Kidney epithelial cell (primary cell): Measurements from ENCODE around the gene RADIL. TPM values are rescaled to one million over a fixed set of nuclear protein-coding genes. Genes with fewer than 3 reads are reported as not detected.

ENCODE experiments used
- DNase-seq: peaks from one replicate; pipeline ENCODE4 v3.0.0-alpha.2; 2010; ENCODE audit warnings: low read depth
- H3K27me3 ChIP-seq: 2 replicates; pipeline ENCODE4 v1.6.0; 2011; ENCODE audit warnings: low read length; ENCODE audit not compliant: control insufficient read depth, insufficient read depth
- H3K36me3 ChIP-seq: 2 replicates; pipeline ENCODE4 v1.5.1; 2011; ENCODE audit warnings: low read length; ENCODE audit not compliant: control insufficient read depth, insufficient read depth
- H3K4me3 ChIP-seq: 2 replicates; pipeline ENCODE4 v1.5.1; 2011; ENCODE audit warnings: low read depth, mild to moderate bottlenecking, control low read depth, low read length
- total RNA-seq: library from RNA; depleted of rRNA; stranded (reverse); fragments of >200 nt; gene quantifications from 2 replicates; pipeline ENCODE4 v1.2.3, GENCODE V29; 2015
- TF ChIP-seq, protein P1 (sequence below): IDR thresholded peaks from 2 replicates; pipeline ENCODE4 v1.5.1; 2011; ENCODE audit warnings: mild to moderate bottlenecking, moderate library complexity, low read length, control low read depth, inconsistent platforms; ENCODE audit not compliant: insufficient read depth, poor library complexity, severe bottlenecking

RADIL gene
- total RNA-seq, 1 donor from 2014 or later, result 3.5 TPM

DNA sequence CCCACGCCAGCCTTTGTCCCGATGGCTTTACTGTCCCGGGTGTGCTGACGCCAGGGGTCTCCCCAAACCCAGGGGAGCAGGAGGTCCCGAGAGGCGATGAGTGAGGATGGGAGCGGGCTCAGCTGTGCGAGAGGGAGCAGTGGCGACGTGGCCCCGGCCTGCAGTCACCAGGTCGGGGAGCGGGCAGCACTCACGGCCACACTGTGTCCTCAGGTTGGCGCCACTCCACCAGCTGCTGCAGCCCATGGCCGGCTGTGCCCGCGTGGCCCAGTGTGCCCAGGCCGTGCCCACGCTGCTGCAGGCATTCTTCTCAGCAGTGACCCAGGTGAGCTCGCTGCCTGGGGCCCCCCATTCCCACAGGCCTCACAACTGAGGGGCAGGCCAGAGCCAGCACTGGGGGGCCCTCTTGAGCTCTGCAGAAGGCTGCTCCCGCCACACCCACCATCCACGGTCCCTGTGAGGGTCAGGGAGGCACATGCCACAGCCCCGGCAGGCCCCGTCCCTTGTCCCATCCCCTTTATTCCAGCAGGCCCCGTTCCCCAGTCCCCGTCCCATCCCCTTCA, 94.8 kb downstream of the RADIL start:
- H3K36me3 ChIP-seq, result peaks cover 2% of the 10 kb centered on the region
- no peaks in the 10 kb centered on the region for H3K27me3 ChIP-seq
- TF ChIP-seq, protein P1, sequence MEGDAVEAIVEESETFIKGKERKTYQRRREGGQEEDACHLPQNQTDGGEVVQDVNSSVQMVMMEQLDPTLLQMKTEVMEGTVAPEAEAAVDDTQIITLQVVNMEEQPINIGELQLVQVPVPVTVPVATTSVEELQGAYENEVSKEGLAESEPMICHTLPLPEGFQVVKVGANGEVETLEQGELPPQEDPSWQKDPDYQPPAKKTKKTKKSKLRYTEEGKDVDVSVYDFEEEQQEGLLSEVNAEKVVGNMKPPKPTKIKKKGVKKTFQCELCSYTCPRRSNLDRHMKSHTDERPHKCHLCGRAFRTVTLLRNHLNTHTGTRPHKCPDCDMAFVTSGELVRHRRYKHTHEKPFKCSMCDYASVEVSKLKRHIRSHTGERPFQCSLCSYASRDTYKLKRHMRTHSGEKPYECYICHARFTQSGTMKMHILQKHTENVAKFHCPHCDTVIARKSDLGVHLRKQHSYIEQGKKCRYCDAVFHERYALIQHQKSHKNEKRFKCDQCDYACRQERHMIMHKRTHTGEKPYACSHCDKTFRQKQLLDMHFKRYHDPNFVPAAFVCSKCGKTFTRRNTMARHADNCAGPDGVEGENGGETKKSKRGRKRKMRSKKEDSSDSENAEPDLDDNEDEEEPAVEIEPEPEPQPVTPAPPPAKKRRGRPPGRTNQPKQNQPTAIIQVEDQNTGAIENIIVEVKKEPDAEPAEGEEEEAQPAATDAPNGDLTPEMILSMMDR, result no peak
- H3K4me3 ChIP-seq, result no peak overlapping the region
- no peak for DNase-seq

DNA sequence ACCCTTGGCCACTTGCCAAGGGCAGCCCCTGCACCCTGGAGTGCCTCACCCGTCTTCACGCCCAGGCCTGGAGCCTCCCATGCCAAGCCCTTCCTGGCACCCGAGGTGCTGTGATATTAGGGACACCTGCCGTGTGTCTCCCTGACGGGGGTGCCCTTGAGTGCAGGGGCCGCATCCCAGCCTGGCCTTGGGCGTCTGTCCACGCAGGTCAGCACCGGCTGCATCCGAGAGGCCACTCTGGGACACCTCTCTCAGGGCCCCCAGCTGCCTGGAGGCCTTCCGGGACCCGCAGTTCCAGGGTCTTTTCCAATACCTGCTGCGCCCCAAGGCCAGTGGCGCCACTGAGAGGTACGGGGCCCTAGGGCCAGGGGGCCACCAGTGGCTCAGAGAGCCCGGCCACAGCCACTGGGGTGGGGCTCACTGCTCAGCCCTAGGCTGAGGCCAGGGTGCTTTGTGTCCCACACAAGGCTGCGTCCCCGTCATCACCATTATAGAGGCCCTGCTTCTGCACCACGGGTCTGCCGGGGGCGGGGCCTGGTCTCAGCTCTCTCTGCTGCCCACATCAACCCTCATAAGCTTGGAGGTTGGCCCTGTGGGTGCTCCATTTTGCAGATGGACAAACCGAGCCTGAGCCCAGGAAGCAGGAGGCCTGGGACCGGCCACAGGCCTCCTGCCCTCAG, 95.4 kb downstream of the RADIL start:
- peaks cover 2% of the 10 kb centered on the region for H3K36me3 ChIP-seq
- DNase-seq, result no peak
- H3K4me3 ChIP-seq, result no peak overlapping the region
- TF ChIP-seq, protein P1, result no peak
- no peaks in the 10 kb centered on the region for H3K27me3 ChIP-seq

DNA sequence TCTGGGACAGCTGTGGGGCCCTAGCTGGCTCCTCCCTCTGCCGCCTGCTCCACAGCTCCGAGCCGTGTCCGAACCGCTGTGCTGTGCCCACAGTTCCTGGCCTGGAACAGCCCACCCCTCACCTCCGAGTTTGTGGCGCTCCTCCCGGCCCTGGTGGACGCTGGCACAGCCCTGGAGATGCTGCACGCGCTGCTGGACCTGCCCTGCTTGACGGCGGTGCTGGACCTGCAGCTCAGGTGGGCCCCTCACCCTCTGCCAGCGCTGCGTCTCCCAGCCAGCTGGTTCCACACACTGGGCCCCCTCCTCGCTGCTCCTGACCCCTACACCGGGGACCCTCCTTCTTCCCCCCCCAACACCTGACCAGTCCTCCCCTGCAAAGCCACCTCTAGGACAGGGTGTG, 96.0 kb downstream of the RADIL start:
- peaks cover 2% of the 10 kb centered on the region for H3K36me3 ChIP-seq
- H3K4me3 ChIP-seq, result no peak overlapping the region
- no peaks in the 10 kb centered on the region for H3K27me3 ChIP-seq
- TF ChIP-seq, protein P1, result no peak
- no peak for DNase-seq

DNA sequence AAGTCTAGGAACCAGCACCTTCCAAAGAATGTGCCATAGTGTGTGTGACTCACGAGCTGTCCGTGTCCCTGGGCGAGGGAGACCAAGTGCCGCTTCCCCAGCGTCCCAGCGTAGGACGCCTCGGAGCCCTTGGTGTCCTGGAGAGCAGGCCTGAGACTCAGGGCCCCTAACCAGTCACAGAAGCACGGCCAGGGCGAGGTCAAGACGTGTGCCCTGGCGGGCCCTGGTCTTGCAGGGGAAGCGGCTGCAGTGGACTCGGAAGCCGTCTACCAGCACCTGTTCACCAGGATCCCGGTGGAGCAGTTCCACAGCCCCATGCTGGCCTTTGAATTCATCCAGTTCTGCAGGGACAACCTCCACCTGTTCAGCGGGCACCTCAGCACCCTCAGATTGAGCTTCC, 97.5 kb downstream of the RADIL start:
- Histone ChIP-seq H3K4me3 (no peak overlapping the region), H3K27me3 (no peaks in the 10 kb centered on the region), H3K36me3 (peaks cover 4% of the 10 kb centered on the region)
- no peak for DNase-seq
- TF ChIP-seq, protein P1, result no peak

DNA sequence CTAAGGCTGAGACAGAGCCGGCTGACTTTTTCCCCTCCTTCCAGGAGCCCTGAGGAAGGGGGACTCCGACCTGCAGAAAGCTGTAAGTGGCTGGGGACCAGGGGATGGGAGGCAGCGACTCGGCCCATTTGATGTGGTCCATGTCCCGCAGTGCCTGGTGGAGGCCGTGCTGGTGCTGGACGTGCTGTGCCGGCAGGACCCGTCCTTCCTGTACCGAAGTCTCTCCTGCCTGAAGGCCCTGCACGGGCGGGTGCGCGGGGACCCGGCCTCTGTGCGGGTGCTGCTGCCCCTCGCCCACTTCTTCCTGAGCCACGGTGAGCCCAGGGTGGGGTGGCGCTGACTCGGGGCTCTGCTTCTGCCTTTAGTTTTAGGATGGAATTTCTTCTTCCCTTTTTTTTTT, 98.1 kb downstream of the RADIL start:
- DNase-seq, result no peak
- peaks cover 4% of the 10 kb centered on the region for H3K36me3 ChIP-seq
- no peak overlapping the region for H3K4me3 ChIP-seq
- H3K27me3 ChIP-seq, result no peaks in the 10 kb centered on the region
- TF ChIP-seq, protein P1, result no peak

DNA sequence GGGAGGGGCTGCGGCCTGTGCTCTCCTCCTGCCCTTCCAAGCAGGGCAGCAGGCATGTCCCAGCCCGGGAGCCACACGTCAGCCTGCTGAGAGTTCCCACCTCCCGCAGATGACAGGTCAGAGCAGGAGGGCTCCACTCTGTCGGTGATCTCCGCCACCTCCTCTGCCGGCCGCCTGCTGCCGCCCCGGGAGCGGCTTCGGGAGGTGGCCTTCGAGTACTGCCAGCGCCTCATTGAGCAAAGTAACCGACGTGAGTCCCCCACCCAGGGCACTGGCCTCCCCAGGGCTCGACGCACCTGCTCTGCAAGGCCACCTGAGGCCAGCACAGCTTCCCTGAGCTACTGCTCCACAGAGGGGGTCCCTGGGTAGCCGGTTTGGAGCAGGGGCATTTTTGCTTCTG, 98.7 kb downstream of the RADIL start:
- H3K27me3 ChIP-seq, result no peaks in the 10 kb centered on the region
- TF ChIP-seq, protein P1, result no peak
- peaks cover 4% of the 10 kb centered on the region for H3K36me3 ChIP-seq
- no peak for DNase-seq
- no peak overlapping the region for H3K4me3 ChIP-seq
